GM19043 (cell line): Measurements from ENCODE around the gene SLC25A34.
"Not testable (repeated sequence)": the region's sequence is repeated elsewhere in the genome, so short reads cannot be mapped to it uniquely, and the experiment has no call there.

ENCODE experiments used
- ATAC-seq: cut with Tn5 transposase; IDR thresholded peaks from one replicate; pipeline ENCODE4 v1.9.1; 2021; ENCODE audit warnings: low read depth; ENCODE audit not compliant: unreplicated experiment

Gene SLC25A34

DNA sequence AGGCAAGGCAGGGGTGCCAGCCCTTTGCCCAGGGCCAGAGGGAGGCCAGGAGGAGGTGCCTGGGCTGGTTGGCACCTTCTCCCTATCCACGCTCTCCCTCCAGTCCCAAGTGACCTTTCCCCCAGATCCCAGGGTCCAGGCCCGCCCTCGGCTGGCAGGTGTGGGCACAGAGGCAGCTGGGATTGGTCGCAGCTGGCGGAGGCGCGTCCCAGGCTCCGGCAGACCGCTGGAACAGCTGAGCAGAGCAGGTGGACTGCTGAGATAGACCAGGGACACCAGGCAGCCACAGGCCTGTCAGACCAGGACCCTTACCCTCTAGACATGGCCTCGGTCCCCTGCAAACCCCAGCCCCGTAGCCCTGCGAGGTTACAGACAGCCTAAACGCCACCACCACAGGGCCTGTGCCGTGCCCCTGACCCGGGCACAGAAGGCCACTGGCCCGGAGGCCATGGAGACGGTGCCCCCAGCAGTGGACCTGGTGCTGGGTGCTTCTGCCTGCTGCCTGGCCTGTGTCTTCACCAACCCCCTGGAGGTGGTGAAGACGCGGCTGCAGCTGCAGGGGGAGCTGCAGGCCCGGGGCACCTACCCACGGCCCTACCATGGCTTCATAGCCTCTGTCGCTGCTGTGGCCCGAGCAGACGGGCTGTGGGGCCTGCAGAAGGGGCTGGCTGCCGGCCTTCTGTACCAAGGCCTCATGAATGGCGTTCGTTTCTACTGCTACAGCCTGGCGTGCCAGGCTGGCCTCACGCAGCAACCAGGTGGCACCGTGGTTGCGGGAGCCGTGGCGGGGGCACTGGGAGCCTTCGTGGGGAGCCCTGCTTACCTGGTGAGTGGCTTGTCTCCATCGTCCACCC, at the start of gene SLC25A34:
TSS of gene SLC25A34 (plus strand) at position 221 of the 854 bp plus-strand sequence. CDS start at position 449, 228 bp downstream.
- ATAC-seq: no peak

DNA sequence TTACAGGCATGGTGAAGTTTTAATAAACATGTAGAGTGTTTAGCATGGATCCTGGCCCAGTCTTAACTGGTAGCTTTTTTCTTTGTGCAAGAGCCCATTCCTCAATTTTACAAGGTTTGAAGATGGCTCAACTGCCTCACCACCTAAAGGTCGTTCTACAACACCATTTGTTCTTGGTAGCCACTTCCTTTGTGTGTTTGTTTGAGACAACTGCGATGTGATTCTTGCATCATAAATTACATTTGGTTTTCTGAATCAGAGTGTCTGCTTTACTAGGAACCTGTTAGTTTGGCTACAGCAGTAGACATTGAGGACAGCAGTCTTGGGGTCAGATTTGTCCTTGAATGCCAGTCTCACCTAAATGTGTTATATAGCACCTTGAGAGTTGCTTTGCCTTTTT, 48.6 kb upstream of the SLC25A34 start:
- ATAC-seq: no peak

DNA sequence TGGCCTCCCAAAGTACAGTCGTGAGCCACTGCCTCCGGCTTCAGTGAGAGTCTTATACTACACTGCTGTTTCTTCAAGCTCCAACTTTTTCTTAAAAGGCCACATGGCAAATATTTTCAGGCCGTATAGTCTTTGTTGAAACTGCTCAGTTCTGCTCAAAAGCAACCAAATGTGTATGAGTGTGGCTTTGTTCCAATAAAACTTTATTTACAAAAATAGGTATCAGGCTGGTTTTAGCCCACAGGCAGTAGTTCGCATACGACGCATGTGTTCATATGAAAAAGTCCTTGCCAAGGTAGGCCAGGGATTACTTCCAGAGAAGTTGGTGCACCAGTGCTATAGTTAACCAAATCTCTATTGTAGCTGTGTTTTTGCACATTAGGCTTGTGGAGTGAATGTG, 45.7 kb upstream of the SLC25A34 start:
- no peak for ATAC-seq

DNA sequence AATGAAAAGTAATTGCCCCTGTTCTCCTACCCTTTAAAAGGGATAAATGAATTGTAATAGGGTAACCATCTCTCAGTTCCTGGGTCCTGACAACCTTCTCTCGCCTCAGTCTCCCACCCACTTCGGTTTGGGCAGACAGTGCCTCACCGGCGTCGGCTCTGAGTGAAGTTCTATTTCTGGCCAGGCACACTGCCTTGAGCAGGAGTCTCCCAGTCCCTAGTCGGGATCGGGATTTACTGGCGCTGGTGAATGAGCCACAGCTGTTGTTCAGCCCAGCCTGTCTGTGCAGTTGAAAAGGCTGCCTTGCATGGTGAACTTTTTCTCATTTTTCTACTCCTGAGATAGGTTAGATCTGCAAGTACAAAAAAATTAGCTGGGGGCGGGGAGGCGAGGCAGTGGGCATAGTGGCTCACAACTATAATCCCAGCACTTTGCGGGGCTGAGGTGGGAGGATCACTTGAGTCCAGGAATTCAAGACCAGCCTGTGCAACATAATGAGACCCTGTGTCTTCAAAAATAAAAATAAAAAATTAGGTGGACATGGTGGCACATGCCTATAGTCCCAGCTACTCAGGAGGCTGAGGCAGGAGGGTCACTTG, 44.5 kb upstream of the SLC25A34 start:
- no peak for ATAC-seq

DNA sequence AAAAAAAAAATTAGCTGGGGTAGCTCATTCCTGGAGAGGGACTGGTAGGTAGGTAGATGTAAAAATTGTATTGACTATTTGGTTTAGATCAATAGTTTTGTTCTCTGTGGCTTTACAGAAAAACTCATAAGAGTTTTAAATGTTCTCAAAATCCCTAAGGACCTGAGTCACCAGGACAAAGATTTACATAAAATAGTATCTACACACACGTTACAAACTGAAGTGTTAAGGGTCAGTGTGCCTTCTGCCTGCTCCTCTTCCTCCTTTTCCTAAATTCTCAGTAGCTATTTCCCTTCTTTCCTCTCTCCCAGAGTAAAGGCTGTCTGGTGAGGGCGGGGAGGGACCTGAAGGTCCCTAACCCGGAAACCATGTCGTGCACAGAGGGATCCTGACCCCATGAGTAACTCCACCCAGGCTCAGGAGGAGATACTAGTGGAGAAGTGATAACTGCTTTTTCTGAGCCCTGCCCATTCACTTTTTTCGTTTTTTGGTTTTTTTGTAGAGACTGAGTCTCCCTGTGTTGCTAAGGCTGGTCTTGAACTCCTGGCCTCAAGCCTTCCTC, 43.9 kb upstream of the SLC25A34 start:
- ATAC-seq: no peak

DNA sequence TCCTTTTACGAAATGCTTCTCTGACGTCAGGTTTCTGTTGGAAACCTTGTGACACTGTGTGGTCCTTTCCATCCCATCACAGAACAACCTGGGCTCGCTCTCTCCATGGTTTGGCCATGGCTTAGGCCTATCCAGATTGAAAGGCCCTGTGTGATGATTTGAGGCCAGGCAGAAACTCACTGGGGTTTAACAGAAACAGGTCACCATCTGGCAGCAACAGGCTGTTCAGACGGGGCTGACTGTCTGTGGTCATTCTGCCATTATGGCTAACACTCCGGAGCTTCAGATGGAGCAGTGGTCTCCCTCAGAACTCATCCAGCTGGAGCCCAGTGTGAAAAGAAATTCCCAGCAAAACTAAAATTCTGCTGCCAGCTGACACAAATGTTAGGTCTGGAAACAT, 42.7 kb upstream of the SLC25A34 start:
- ATAC-seq: no peak

DNA sequence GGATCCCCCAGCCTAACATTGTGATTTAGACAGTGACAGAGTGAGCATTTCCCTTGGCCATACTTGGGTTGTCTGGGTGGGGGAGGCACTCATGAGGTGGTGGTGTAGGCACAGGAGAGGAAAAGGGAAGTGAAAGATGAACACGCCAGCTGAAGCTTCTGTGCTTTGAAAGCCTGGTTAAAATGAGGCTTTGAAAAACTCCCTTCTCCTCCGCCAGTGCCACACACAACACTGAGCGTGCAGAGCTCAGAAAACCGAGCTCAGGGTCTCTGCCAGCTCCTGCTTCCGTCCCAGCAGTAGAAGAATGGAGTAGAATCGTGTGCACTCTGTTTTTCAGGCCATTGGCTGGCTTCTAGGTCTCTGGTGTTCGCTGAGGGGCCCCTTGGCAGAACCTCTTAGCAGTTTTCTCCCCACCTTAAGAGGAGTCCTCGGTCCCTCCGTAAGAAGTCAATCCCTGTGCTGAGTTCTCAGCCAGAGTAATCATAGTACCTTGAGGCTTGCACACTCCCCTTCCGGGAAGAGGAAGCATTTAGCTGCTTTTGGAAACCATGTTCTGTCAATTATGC, 39.0 kb upstream of the SLC25A34 start:
- ATAC-seq: peak; percentile 91

DNA sequence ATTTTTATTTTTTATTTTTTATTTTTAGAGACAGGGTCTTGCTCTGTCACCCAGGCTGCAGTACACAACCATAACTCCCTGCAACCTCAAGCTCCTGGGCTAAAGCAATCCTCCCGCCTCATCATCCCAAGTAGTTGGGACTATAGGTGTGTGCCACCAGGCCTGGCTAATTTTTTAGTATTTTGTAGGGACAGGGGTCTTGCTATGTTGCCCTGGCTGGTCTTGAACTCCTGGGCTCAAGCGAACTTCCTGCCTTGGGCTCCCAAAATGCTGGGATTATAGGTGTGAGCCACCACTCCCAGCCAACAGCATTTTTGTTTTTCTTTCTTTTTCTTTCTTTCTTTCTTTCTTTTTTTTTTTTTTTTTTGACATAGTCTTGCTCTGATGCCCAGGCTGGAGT, 37.9 kb upstream of the SLC25A34 start:
- ATAC-seq: no peak

DNA sequence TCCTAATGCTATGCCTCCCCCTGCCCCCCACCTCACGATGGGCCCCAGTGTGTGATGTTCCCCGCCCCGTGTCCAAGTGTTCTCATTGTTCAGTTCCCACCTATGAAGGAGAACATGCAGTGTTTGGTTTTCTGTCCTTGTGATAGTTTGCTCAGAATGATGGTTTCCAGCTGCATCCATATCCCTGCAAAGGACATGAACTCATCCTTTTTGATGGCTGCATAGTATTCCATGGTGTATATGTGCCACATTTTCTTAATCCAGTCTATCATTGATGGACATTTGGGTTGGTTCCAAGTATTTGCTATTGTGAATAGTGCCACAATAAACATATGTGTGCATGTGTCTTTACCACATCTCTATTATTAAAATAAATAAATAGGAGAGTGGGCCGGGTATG, 36.7 kb upstream of the SLC25A34 start:
- not testable (repeated sequence) for ATAC-seq

DNA sequence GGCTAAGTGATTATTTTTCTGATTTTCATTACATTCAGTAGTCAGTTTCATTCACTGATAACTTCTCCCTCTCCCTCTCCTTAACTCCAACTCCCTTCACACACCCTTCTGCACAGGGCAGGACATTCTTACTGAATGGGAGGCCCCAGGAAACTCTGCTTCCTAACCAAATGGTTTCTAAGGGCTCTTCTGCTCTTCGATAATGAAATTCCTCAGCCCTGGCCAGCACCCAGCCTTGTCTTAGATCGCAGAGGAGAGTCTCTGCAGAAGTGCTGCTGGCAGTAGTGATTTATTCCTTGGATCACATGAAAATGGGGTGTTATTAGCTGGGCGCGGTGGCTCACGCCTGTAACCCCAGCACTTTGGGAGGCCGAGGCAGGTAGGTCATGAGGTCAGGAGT, 35.5 kb upstream of the SLC25A34 start:
- no peak for ATAC-seq

DNA sequence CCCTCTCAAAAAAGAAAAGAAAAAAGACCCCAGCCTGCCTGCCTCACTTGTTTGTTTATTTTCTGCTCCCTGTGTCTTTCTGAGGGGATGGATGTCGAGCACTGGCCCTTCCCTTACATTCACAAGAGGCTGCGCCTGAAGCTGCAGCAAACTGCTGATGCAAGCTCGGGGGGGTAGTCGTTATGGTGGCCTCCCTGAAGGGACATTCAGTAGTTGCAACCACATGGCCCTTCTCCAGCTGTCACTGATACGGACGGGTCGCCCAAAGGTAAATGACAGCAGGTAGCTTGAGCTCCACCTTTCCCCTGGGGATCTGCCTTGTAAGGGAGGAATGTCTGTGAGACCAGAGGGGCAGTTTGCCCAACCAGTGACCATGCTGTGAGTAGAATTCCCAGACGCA, 34.3 kb upstream of the SLC25A34 start:
- ATAC-seq: no peak

DNA sequence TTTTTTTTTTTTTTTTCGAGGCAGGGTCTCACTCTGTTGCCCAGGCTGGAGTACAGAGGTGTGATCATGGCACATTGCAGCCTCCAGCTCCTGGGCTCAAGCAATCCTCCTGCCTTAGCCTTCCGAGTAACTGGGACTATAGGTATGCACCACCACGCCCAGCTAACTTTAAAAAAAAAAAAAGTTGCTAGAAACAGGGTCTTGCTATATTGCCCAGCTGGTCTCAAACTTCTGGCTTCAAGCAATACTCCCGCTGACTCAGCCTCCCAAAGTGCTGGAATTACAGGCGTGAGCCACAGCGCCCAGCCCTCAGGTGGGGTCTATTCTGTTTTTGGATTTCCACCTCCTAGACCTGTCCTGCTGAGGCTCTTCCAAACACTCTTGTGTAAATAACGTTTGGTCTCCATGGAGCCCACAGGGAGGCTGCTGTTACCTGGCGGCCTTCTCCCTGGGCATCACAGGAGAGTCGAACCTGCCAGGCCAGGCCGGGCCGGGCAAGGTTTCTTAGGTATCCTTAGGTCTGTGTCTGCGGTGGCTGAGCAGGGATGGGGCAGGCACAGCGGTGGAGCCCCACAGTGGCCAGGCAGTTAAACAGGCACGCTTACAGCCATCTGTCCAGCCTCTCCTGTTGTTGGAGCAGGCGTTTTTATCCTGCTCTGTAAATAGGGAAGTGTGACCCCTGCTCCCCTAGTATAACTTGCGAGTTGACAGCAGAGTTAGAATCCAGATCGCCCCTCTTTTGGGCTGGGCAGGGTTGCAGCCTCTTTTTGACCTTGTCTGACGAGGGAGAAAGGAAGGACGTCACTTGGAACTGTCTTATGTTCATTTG, 33.1 kb upstream of the SLC25A34 start:
- ATAC-seq: no peak

DNA sequence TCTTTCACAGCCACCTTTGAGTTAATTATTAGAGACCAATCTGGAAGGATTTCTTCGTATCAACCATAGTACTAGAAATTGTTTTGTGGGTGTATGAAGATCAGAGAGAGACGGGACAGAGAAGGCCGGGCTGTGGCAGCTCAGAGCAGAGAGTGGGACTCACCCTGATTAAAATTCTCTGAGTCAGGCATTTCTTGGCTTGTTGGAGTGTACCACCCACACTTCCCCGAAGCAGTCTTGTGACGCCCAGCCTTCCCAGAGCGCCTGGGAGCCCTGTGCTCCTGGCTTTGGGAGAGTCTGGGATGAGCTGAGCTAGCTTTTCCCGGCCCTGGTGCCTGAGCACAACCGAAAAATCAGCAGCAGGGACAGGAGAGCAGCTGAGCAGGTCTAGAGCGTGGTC, 32.5 kb upstream of the SLC25A34 start:
- ATAC-seq: no peak

DNA sequence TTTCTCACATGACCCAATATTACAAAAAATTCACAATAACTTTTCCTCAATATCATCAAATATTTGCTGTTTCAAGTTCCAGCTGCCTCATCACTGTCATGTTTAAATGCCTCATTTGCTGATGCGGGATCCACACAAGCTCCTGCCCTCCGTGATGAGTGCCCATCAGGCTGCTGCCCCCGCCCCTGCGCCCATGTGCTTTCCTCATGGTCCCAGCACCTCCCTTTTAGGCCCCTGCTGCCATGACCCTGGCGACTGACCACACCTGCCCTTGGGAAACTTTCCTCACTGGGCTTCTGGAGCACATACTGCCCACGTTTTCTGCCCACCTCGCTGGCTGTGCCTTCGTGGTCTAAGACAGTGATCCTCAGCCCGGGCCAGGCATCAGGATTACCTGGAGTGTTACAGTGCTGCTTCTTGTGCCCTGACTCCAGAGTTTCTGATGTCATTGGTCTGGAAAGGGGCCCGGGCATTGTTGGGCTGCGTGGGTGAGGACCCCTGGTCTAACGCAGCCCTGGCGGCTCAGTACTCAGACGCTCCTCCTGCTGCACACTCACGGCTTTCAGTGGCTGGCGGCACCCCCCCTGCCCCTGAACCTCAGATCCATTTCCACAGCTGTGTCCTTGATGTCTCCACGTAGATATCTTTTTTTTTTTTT, 31.4 kb upstream of the SLC25A34 start:
- no peak for ATAC-seq

DNA sequence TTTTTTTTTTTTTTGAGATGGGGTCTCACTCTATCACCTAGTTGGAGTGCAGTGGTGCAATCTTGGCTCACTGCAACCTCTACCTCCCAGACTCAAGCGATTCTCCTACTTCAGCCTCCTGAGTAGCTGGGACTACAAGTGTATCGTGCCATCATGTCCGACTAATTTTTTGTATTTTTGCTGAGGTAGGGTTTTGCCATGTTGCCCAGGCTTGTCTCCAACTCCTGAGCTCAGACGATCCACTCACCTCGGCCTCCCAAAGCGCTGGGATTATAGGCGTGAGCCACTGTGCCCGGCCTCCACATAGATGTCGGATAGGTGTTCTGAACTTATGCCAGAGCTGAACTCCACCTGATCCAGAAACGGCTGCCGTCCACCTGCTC, 30.9 kb upstream of the SLC25A34 start:
- ATAC-seq: no peak

DNA sequence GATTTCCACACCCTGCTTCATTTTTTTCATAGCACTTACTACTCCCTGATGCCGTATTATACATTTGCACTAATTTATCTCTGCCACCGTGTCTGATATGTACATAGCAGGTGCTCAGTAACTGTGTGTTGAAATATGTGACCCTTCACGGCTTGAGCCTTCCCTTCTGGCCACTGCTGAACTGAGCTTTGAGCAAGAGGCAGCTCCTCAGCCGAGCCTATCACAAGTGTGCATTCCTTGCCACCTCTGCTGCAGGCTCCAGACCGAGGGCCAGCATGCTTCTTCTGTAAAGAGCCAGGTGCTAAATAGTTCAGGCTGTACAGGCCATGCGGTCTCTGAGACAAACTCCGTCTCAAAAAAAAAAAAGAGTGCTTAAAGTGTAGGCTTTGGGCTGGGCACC, 29.3 kb upstream of the SLC25A34 start:
- no peak for ATAC-seq

DNA sequence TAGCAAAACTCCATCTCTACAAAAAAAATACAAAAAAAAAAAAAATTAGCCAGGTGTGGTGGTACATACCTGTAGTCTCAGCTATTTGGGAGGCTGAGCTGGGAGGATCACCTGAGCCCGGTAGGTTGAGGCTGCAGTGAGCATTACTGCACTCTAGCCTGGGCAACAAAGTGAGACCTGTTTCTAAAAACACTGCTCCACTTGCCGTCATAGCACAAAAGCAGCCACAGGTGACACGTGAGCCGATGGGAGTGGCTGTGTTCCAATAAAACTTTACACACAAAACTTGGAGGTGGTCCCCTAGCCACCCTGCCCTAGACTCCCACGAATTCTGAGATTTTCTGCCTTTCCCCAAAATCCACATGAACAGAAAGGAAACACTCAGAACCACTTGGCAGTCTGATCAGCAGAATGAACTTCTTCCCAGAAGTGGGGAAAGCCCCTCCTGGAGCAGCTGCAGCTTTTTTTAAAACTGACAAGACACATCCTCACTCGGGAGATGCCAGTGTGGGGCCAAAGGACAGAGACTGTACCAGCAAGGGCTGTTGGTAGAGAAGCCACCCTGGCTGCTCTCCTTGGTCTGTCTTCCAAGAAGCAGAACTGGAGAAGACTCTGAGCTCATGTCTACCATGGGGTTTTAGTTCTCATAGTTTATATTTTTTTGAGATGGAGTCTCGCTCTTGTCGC, 28.7 kb upstream of the SLC25A34 start:
- no peak for ATAC-seq

DNA sequence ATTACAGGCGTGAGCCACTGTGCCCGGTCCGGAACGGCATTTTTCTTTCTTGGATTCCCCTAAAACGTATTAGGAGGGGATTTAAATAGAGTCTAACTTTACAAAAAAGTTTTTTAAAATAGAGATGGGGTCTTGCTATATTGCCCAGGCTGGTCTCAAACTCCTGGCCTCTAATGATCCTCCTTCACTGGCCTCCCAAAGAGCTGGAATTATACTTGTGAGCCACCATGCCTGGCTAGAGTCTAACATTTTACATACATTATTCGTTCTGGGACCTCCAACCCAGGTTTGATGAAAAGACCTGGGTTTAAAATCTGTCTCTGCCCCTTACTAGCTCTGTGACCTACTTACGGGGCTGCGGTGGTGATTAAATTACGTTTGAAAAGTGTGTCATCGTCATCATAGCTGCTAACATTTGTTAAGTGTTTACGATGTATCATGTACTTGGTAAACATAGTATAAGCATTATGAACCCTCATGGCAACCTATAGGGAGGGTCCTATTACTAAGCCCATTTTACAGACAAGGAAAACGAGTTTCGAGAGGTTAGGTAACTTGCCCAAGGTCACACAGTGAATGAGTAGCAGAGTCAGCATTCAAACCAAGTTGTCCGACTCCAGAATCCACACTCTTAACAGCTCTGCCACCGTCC, 27.4 kb upstream of the SLC25A34 start:
- ATAC-seq: no peak

DNA sequence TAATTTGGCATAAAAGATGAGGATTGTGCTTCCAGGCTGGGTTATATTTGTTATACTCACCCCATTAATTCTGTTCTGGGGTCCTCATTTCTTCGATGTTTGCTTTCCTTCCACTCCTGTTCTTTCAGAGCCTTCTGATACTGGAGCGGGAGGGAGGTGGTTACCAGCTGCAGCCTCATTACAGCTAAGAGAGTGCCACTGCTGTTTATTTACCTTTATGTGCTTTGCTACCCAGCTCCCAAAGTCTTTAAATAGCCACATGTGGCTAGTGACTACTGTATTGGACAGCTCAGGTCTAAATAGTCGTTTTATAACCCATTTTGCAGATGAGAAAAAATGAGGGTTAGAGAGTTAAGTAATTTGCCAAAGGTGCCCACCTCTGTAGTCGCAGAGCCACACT, 26.8 kb upstream of the SLC25A34 start:
- no peak for ATAC-seq
